ENCODE results near the gene PTGDR. TPM values are rescaled to one million over a fixed set of nuclear protein-coding genes. Genes with fewer than 3 reads are reported as not detected.

PTGDR gene
- total and polyA plus RNA-seq, 2 of the 8 experiments (the other 6 are each of a cell fraction or from before 2014, with no cell fraction given) = 0.22 to 0.83 TPM

GRCh38 chr14:52318062-52318461, 50.6 kb downstream of the PTGDR start:
- Histone ChIP-seq H3K27ac (ENCODE audit: low read depth, low read length) (no peak overlapping the region), H3K4me3 (ENCODE audit: extremely low read depth in 1 of 4, insufficient read depth in 2 of 4, low read depth in 3 of 4, low read length in 4 of 4) (no peak overlapping the region), H4K20me1 (replicated peaks in 1 of 2; ENCODE audit: control insufficient read depth in 1 of 2, insufficient read depth in 2 of 2, low read length in 2 of 2) (no peaks in the 10 kb centered on the region), H2AFZ (ENCODE audit: low read length) (no peak overlapping the region), H3K79me1 (ENCODE audit: low read depth, low read length) (no peaks in the 10 kb centered on the region), H2AK5ac (ENCODE audit: low read depth, low read length) (no peak overlapping the region), H3K9ac (replicated peaks in 1 of 4; ENCODE audit: extremely low read depth in 1 of 4, low read depth in 3 of 4, low read length in 3 of 4) (no peak overlapping the region), H4K8ac (ENCODE audit: extremely low read depth, insufficient read depth, low read length) (no peak overlapping the region), H3K56ac (replicated peaks; ENCODE audit: insufficient read length, low read depth, low read length) (no peak overlapping the region), H3K4me1 (replicated peaks in 1 of 4; ENCODE audit: control insufficient read depth in 3 of 4, insufficient read depth in 4 of 4, low read length in 3 of 4) (peaks cover 3 to 10% (median 6%) of the 10 kb centered on the region in 4 experiments), H3K4ac (replicated peaks; ENCODE audit: insufficient read length, low read depth, low read length) (no peak overlapping the region), H3K27me3 (replicated peaks in 1 of 4; ENCODE audit: control insufficient read depth in 3 of 4, extremely low read depth in 1 of 4, insufficient read depth in 3 of 4, low read length in 3 of 4) (peaks cover 31 to 44% (median 39%) of the 10 kb centered on the region in 4 experiments), H4K91ac (replicated peaks; ENCODE audit: insufficient read length, low read length) (no peak overlapping the region), H2BK12ac (ENCODE audit: low read depth, low read length) (no peak overlapping the region), H2BK120ac (replicated peaks; ENCODE audit: low read depth, low read length) (no peak overlapping the region), H2BK20ac (ENCODE audit: low read length) (no peak overlapping the region), H2BK15ac (ENCODE audit: low read length) (no peak overlapping the region), H3K18ac (ENCODE audit: extremely low read depth, low read length) (no peak overlapping the region), H3K23me2 (ENCODE audit: low read depth, low read length) (peaks cover 17% of the 10 kb centered on the region), H2BK5ac (ENCODE audit: low read depth, low read length) (no peak overlapping the region), H3K23ac (ENCODE audit: insufficient read length) (no peak overlapping the region), H3K4me2 (ENCODE audit: insufficient read depth in 1 of 2, low read depth in 2 of 2, low read length in 2 of 2) (no peak overlapping the region), H3K14ac (ENCODE audit: insufficient read length) (no peak overlapping the region), H3K9me3 (ENCODE audit: insufficient read depth in 2 of 2, low read depth in 1 of 2, low read length in 1 of 2) (peaks cover 1 to 6% of the 10 kb centered on the region in 2 experiments; a peak in 3 of 4 replicates), H4K5ac (ENCODE audit: insufficient read length, low read depth, low read length) (no peak overlapping the region), H3K36me3 (ENCODE audit: control insufficient read depth in 2 of 4, insufficient read depth in 4 of 4, low read length in 3 of 4) (no peaks in the 10 kb centered on the region), H3K79me2 (ENCODE audit: control insufficient read depth in 1 of 2, insufficient read depth in 2 of 2, low read length in 2 of 2) (no peaks in the 10 kb centered on the region)
- WGBS, 2 experiments (ENCODE audit: extremely low coverage in 1 of 2, insufficient coverage in 1 of 2, insufficient read length in 1 of 2, insufficient replicate concordance in 2 of 2, low coverage in 1 of 2, low lambda C conversion rate in 2 of 2, missing lambda C conversion rate in 1 of 2) = 87% methylated on average over 2 of the region's 2 CpGs; no CpG with 5 or more reads in 1 of the 2 experiments
- no peak for DNase-seq (ENCODE audit: low read depth in 1 of 2, low spot score in 2 of 2)
- FAIRE-seq = no peak
- no peak for TF ChIP-seq JUN (IDR thresholded peaks at IDR 0.05; ENCODE audit: low read depth, low read length)
- TF ChIP-seq NRF1 (IDR thresholded peaks at IDR 0.05; ENCODE audit: low read depth, low read length) = no peak
- TF ChIP-seq POU5F1 (IDR thresholded peaks at IDR 0.05; ENCODE audit: low read depth, low read length) = no peak
- no peak for TF ChIP-seq NANOG (IDR thresholded peaks at IDR 0.05; ENCODE audit: insufficient read depth, low read depth, low read length, poor library complexity, severe bottlenecking)
- no peak for TF ChIP-seq CHD1 (IDR thresholded peaks at IDR 0.05; ENCODE audit: low read depth, low read length)
- TF ChIP-seq YY1 (IDR thresholded peaks at IDR 0.05; ENCODE audit: low read depth, low read length) = no peak
- ChIA-PET POLR2A (ENCODE audit: partially characterized antibody) (no interaction called here), CTCF (ENCODE audit: partially characterized antibody) (interaction anchor here (0.6 to 1.2 kb wide), 4 partner anchors 13 to 182 kb away, joined by 3 to 4 read pairs (median 3); no protein-coding TSS in a partner anchor)

All from H1 (cell line).